HPDE6-E6E7 (cell line): ENCODE results near the gene LIN9.
"Not testable (repeated sequence)": the region's sequence is repeated elsewhere in the genome, so short reads cannot be mapped to it uniquely, and the experiment has no call there.

Experiments
- DNase-seq: peaks from one replicate; pipeline ENCODE4 v3.0.0; 2011; ENCODE audit warnings: missing footprints; ENCODE audit errors: extremely low spot score

LIN9 gene

DNA sequence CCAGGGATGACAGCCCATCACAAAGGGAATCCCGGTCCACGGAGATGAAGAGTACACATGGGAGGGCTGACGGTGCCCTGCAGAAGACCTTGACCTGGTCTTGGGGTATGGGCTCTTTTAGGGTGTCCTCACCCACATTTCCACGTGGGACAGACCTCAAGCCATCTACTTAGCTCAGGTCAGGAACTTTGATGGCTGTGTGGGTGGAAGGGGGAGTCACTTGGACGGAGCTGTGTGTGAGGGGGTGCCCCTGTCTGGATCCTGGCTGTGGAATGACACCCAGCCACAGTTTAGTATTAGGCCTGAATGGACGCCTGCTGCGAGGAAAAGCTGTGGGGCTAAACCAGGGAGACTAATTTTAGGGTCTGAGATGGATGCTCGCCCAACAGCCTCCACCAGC, 96.4 kb downstream of the LIN9 start:
- DNase-seq = no peak

- DNase-seq = no peak
These were observed 97.7 kb downstream of the LIN9 start for GRCh38 chr1:226211181-226211821.

DNA sequence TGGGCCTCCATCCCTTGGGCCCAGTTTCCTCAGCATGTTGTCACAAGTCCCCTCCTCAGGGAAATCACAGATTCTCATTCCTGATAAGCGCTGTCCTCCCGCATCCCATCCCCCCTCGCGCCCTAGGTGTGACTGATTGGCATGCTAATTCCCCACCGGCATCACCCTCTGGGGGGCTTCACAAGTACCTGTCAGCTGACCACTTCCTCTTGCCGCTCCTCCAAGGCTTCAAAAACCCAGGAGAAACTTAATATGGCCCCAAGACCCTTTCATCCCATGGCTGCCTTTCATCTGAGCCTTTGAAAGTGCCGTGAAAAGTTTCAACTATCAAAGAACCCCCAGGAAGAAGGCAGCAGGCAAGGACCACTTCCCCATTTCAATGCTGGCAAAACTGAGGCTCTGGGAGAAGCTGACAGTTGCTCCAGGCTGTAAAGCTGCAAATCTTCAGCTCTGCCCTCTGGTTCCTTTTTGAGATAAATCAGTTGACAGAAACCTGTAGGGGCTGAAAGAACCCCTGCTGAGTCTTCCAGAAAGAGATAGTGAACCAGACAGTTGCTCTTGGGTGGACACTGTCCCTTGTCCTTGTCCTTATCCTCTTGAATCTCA, 98.3 kb downstream of the LIN9 start:
- DNase-seq = no peak

GRCh38 chr1:226209307-226210059, 99.5 kb downstream of the LIN9 start:
- DNase-seq = no peak

DNA sequence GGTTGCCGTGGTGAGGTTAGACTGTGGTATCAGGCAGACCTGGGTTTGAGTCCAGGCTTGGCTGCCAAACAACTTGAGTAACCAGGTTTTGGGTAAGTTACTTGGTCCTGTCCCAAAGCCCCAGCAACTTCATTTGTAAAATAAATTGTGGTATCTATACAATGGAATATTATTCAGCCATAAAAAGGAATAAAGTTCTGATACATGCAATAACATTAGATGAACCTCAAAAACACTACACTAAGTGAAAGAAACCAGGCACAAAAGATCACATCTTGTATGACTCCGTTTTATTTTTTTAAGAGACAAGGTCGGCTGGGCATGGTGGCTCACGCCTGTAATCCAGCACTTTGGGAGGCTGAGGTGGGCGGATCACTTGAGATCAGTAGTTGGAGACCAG, 101.9 kb downstream of the LIN9 start:
- no peak for DNase-seq

DNA sequence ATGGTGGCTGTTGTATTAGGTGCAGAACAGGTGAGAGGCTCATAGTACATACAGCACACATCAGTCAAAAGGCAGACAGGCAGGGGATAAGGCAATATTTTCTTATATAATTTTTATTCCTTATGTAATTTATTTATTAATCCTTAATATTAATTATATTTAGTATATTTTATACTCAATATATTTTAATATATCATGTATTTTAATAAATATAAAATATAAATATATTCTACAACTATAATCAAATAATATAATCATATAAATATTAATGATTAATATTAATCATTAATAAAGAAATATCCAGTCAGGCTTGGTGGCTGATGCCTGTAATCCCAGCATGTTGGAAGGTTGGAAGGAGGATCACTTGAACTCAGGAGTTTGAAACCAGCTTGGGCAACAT, 104.8 kb downstream of the LIN9 start:
- DNase-seq = no peak

- no peak for DNase-seq
These were observed 105.3 kb downstream of the LIN9 start for GRCh38 chr1:226203655-226204054.

DNA sequence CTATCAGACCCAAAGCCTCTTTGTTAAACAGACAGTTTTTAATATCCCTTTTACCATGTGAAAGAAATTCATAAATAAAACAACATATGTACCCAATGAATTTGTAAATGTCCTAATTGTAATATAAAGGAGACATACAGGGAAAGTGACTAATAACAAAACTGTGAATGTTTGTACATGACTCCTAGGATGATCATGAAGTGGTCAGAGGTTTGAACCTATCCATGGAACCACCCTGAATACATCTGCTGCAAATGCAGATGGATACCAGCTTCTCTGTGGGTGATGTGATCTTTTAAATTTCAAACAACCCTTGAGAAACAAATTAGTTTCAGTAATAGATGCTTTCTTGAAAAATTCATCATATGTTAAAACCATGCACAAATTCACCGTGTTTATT, 105.7 kb downstream of the LIN9 start:
- no peak for DNase-seq

- DNase-seq = not testable (repeated sequence)
These were observed 106.3 kb downstream of the LIN9 start for GRCh38 chr1:226202666-226203065.

DNA sequence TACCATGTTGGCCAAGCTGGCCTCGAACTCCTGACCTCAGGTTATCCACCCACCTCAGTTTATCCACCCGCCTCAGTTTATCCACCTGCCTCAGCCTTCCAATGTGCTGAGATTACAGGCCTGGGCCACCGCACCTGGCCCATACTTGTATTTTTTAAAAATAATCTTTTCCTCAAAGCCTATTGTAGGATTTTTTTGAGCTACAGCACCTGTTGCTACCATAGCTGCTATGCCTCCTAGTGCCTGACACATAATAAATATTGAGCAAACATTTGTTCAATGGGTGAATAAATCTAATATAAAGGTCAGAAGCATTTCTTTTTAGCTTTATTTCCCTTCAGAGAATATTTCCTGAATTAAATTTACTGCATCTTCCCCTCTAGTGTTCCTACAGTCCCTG, 106.7 kb downstream of the LIN9 start:
- DNase-seq = no peak

DNA sequence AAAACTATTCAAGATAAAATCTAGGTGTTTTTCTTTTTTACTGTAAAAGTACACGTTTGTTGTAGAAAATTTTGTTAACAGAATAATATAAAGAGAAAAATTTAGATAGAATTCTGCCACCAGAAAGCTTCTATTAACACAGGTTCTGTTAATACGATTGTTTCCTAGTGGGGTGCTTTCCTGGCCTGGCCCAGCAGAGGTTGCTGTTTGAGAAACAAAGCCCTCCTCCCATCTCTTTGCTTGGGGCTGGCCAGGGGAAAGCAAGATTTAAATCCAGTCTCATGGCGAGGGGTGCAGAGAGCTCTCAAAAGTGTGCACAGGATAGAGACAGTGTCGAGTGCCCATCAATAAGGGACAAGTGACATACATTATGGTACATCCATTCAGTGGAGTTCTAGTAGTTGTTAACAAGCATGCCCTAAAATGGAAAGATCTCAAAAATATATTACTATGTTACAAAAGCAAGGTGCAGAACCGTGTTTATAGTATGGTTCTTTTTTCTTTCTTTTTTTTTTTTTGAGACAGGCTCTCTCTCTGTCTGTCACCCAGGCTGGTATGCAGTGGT, 107.9 kb downstream of the LIN9 start:
- no peak for DNase-seq

DNA sequence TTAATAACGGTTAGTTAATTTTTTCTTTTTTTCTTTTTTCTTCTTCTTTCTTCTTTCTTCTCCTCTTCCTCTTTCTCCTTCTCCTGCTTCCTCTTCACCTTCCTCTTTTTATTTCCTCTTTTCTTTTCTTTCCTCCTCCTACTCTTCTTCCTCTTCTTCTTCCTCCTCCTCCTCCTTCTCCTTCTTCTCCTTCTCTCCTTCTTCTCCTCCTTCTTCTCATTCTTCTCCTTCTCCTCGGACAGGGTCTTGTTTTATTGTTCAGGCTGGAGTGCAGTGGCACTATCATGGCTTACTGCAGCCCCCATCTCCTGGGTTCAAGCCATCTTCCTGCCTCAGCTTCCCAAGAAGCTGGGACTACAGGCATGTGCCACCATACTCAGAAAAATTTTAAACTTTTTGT, 109.0 kb downstream of the LIN9 start:
- DNase-seq = no peak

DNA sequence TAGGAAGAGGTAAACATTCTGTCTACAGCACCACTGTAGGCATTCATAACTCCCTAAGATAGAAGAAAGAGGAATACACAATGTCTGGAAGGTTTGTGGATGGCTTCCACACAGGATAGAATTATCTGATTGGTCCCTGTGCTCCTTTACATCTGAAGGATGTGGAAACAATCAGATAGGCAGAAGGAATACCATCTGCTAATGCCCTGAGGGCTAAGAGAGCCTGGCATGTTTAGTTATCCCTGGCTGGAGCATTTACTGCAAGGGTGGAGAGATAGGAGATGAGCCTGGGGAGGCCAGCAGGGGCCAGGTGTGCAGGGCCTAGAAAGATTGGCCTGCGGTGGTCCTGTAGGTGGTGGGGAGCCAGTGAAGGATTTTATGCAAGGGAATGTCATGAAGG, 113.8 kb downstream of the LIN9 start:
- DNase-seq = no peak

DNA sequence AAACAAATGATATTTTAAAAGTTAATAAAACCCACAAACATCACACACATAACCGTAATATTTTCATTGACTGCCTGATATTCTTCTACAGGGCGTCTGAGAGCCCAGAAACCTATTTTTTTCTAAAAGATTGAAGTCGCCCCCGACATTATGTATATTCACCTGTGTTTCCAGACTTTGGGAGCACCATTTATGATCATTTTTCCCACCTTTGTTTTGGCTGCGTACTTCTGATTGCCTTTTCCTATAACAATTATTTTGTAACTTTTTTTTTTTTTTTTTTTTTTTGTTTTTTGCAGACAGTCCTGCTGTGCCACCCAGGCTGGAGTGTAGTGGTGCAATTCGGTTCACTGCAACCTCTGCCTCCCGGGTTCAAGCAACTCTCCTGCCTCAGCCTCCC, 121.6 kb downstream of the LIN9 start:
- no peak for DNase-seq

DNA sequence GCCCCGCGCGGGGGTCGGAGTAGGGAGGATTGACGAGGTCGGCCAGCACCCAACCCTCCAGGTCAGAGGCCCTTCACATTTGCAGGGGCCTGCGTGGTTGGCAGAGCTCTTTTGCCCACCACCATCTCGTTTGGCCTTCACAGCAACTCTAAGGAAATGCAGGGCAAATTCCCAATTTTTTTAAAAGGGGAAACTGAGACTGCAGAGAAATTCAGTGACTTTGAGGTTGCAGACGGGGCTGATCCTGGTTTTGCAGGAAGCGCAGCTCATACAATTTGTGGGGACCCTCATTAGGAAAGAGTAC, 122.0 kb downstream of the LIN9 start:
- no peak for DNase-seq

DNA sequence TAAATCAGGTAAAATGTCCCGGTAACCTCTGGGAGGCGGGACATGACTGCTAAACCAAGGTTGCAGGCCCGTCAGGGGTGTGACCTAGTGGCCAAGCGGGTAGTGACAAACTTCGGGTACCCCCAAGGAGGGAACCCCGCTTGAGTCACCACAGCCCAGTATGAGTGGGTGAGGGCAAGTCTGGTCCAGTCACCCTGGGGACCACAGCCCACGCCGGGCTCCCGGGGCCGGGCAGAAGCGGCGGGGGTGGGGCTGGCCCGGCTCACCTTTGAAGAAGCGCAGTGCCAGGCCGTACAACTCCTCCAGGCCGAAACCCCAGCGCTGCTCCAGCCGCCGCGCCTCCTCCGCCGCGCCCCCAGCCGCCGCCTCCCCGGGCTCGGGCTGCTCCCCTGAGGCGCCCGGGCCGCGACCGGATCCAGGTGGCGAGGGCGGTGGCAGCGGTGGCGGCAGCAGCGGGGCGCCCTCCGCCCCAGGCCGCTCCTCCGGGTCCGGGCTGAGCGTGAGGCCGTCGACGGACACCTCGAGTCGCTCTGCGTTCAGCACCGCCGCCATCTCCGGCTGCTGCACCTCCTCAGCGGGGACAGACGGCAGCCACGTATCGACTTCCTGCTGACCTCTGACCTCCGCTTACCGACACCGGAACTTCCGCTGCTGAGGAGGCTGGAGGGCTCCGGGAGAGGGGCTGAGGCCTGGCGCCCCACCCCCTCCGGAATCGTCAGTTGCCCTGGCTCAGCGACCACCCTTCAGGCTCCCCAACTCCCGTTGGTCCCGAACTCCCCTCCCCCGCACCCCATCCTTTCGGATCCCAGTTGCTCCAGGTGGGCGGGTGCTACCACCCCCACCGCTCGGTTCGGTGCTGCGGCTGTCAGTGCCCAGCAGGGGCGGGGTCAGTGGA, 122.6 kb downstream of the LIN9 start, which contains the start of gene ACBD3:
ACBD3 (minus strand) TSS at position 618 of the 895 bp plus-strand sequence; CDS start at position 552, 66 bp downstream.
- DNase-seq = peak; percentile 55

DNA sequence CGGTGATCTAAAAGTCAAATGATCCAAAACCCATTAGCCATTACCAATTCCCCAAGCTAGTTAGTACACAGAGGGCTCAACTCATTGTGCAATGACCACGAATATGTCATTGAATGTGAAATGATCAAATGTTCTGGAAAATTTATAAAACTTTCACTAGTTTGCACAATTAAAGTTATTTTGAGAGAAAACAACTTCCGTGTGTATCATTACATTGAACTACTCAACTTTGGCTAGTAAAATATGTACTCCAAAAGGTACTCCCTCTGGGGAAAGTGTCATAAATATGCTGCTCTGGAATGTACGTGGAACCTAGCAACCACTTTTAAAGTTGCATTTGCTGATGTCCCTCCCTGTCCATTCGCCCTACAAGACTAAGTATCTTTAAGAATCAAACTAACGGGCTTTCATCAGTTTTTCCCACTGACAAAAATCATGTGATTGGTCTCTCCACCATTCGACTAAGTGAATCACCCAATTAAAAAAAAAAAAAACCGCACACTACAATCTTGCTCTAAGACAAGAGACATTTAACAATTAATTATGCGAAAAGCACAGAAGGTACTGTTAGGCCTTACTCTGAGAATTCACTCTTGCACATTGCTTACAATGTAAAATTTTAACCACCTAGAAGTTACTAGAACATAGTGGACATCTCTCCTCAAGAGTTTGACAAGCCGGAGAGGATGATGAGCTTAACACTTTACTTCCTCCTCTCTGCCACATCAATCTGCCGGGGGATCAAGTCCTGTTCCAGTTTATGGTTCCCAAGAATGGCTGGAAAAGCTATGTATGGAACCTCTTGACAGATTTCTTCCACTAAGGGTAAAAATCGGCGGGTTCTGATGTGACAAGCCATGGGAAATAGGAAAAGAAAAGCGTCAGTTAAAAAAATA, 123.6 kb downstream of the LIN9 start:
- no peak for DNase-seq

DNA sequence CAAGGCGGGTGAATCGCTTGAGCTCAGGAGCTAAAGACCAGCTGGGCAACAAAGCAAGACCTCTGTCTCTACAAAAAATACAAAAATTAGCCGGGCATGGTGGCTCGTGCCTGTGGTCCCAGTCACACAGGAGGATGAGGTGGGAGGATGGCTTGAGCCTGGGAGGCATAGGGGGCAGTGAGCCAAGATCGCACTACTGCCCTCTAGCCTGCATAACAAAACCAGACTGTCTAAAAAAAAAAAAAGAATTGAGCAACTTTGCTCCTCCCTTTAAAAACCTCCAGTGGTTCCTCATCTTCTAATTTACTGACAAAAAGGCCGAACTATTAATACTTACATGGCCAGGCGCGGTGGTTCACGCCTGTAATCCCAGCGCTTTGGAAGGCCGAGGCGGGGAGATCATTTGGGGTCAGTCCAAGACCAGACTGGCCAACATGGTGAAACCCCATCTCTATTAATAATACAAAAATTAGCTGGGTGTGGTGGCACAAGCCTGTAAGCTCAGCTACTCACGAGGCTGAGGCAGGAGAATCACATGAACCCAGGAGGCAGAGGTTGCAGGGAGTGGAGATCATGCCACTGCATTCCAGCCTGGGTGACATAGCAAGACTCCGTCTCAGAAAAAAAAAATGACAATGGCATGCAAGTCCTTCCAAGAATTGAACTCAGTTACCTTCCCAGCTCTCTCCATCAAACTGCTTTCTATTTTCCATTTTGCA, 126.8 kb downstream of the LIN9 start:
- no peak for DNase-seq
